Memory B cell (primary cell): Measurements from ENCODE around the gene ZXDC.

ENCODE experiments used
- ATAC-seq: fragments of 150-1000 bp; cut with Tn5 transposase; 2 replicates; pipeline ENCODE4 v1.10.0; 2021; ENCODE audit warnings: low read depth, mild to moderate bottlenecking, moderate library complexity
- DNase-seq, 2 donors: peaks; one replicate each; pipeline ENCODE4 v3.0.0; 2022; ENCODE audit warnings: low spot score in 2 of 2
- H3K27ac Mint-ChIP-seq: one replicate; pipeline ENCODE4 v1.8.0; 2022; ENCODE audit warnings: mild to moderate bottlenecking, moderate library complexity, mixed read lengths
- H3K27me3 Mint-ChIP-seq: one replicate; pipeline ENCODE4 v1.8.0; 2022; ENCODE audit warnings: mixed read lengths
- H3K36me3 Mint-ChIP-seq: one replicate; pipeline ENCODE4 v1.8.0; 2022; ENCODE audit warnings: mild to moderate bottlenecking, mixed read lengths
- H3K4me1 Mint-ChIP-seq: one replicate; pipeline ENCODE4 v1.8.0; 2022; ENCODE audit warnings: mixed read lengths
- H3K4me3 Mint-ChIP-seq: one replicate; pipeline ENCODE4 v1.8.0; 2022; ENCODE audit warnings: mild to moderate bottlenecking, moderate library complexity, mixed read lengths
- H3K9me3 Mint-ChIP-seq: one replicate; pipeline ENCODE4 v1.8.0; 2022; ENCODE audit warnings: mixed read lengths

Gene ZXDC

DNA sequence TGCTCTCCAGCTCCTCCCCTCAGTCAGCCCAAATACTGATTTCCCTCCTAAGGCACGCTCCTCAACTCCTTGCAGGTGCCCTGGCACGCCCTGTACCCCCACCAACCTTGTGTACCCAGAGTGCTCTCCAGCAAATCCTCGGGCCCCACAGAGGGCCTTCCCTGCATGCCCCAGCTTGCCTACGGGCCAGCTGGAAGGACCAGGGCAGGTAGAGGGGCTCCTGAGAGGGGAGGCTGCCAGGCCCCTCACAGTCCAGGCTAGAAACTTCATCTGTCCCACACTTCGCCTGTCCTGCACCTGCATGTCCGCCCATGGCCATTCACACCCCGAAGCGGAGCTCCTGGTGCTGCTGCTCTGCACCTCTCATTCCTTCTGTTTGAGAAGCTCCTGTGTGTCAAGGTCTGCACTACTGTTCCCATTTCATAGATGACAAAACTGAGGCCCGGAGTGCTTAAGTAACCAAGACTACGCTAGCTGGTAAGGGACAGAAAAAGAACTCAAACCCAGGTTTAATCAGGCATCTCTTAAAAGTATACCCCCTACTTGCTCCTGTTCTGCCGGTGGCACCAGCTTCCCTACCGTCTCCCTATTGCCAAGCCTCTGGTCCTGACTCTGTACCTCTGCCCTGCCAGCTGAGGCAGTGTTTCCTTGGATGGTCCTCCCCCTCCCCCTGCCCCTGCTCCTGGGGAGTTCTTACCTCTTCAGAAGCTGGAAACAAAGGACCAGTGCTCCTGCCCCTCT, 35.6 kb downstream of the ZXDC start:
- DNase-seq (no peak), ATAC-seq (no peak)
- no peak overlapping the region for H3K4me3 Mint-ChIP-seq
- no peaks in the 10 kb centered on the region for H3K4me1 Mint-ChIP-seq
- peaks cover 32% of the 10 kb centered on the region for H3K36me3 Mint-ChIP-seq
- H3K9me3 Mint-ChIP-seq, result no peaks in the 10 kb centered on the region
- no peaks in the 10 kb centered on the region for H3K27me3 Mint-ChIP-seq
- no peak overlapping the region for H3K27ac Mint-ChIP-seq

- no peak overlapping the region for H3K27ac Mint-ChIP-seq
- no peaks in the 10 kb centered on the region for H3K27me3 Mint-ChIP-seq
- no peak overlapping the region for H3K4me3 Mint-ChIP-seq
- peaks cover 2% of the 10 kb centered on the region for H3K4me1 Mint-ChIP-seq
- peaks cover 35% of the 10 kb centered on the region for H3K36me3 Mint-ChIP-seq
- no peak for DNase-seq
- H3K9me3 Mint-ChIP-seq, result no peaks in the 10 kb centered on the region
- ATAC-seq, result no peak
These were observed 36.2 kb downstream of the ZXDC start for GRCh38 chr3:126439346-126439967.

DNA sequence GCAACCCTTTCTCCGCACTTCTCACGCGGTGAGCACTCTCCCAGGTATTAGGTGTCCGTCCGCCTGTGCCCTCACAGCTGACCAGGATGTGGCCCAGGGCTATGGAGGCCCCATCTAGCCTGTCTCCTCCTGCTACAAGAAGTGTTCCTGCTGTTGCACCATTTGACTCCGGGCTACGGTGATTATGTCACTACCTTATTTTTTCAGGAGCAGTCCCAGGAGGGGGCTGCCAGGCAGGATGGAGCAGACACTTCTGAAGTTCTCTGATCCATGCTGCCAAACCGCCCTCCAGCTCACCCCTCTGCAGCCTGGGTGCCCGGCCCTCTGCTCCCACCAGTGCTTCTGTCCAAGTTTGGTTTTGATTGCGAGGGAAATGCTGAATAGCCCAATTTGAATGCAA, 36.9 kb downstream of the ZXDC start:
- Mint-ChIP-seq H3K4me1 (peaks cover 2% of the 10 kb centered on the region), H3K27ac (no peak overlapping the region)

DNA sequence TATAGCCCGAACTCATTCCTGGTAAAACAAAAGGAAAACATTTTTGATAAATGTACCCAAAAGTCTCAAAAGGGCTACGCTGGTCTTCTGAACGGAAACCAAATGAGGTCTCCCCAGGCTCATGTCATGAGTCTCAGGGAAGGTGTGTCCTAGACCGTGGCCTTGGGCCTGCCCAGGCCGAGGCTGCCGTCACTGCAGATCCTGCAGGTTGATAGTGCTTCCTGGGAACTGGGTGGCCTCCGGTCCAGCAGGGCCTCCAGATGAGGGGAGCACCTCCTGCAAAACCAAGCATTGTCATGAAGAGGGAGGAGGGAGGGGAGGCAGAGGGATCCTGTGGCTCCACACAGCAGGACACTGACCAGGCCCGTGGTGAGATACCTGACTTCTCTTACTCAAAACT, 37.5 kb downstream of the ZXDC start:
- Mint-ChIP-seq H3K4me3 (no peak overlapping the region), H3K9me3 (no peaks in the 10 kb centered on the region), H3K27ac (no peak overlapping the region), H3K27me3 (no peaks in the 10 kb centered on the region), H3K36me3 (peaks cover 41% of the 10 kb centered on the region), H3K4me1 (peaks cover 2% of the 10 kb centered on the region)
- ATAC-seq (no peak), DNase-seq (no peak)

More for the DNA sequence above, 36.9 kb downstream of the ZXDC start:
- Mint-ChIP-seq H3K27me3 (no peaks in the 10 kb centered on the region), H3K4me3 (no peak overlapping the region), H3K9me3 (no peaks in the 10 kb centered on the region), H3K36me3 (peaks cover 38% of the 10 kb centered on the region)
- ATAC-seq (no peak), DNase-seq (no peak)

DNA sequence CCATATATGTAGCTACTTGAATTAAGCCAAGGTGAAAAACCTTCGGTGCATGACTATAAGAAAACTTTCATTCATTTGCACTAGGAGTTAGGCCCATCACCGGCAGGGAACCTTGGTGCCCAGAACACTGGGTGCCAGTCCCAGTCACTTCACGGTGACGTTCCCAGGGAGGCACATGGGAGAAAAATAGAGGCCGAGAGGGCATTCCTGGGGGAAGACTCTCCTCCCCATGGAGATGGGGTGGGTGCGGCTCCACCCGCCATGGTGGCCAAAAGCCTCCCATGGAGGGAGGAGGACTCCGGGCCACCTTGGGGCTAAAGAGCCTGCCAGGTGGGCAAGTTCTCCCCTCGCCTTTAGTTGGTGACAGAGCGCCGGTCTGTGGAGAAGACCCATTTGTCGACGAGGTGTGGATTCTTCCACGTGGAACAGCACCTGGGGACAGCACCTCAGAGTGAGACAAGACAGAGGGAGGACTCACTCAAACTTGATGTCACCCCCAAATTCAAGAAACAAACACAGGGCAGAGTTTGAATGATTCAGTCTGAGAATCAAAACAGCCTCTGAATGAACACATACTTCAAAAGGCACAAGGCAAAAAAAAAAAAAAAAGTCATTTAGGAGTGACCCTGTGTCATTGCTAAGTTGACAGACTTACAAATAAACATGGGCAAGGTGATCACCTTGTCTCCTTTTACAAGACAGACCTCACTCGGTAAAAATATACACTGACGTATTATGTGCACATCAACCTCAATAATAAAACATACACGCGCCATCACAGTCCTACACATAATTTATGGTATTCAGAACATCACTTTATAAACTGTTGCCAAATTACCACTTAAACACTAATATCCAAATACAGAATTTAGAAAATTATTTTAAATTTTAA, 38.6 kb downstream of the ZXDC start:
- no peak for DNase-seq
- no peak for ATAC-seq
- Mint-ChIP-seq H3K4me3 (no peak overlapping the region), H3K36me3 (peaks cover 41% of the 10 kb centered on the region), H3K4me1 (peaks cover 2% of the 10 kb centered on the region), H3K9me3 (no peaks in the 10 kb centered on the region), H3K27ac (no peak overlapping the region), H3K27me3 (no peaks in the 10 kb centered on the region)

- Mint-ChIP-seq H3K4me3 (no peak overlapping the region), H3K9me3 (no peaks in the 10 kb centered on the region), H3K27ac (no peak overlapping the region), H3K36me3 (peaks cover 36% of the 10 kb centered on the region), H3K4me1 (peaks cover 2% of the 10 kb centered on the region), H3K27me3 (no peaks in the 10 kb centered on the region)
- no peak for DNase-seq
- no peak for ATAC-seq
These were observed 40.0 kb downstream of the ZXDC start for GRCh38 chr3:126435456-126436315.

- Mint-ChIP-seq H3K27me3 (no peaks in the 10 kb centered on the region), H3K9me3 (no peaks in the 10 kb centered on the region), H3K27ac (no peak overlapping the region), H3K36me3 (peaks cover 35% of the 10 kb centered on the region), H3K4me1 (peaks cover 2% of the 10 kb centered on the region), H3K4me3 (no peak overlapping the region)
- ATAC-seq (no peak), DNase-seq (no peak)
These were observed 40.7 kb downstream of the ZXDC start for GRCh38 chr3:126434931-126435411.

GRCh38 chr3:126434264-126434590, 41.5 kb downstream of the ZXDC start:
- no peaks in the 10 kb centered on the region for H3K9me3 Mint-ChIP-seq
- DNase-seq, result no peak
- no peaks in the 10 kb centered on the region for H3K27me3 Mint-ChIP-seq
- no peak overlapping the region for H3K4me3 Mint-ChIP-seq
- no peak overlapping the region for H3K27ac Mint-ChIP-seq
- no peak for ATAC-seq
- H3K36me3 Mint-ChIP-seq, result peaks cover 32% of the 10 kb centered on the region
- peaks cover 2% of the 10 kb centered on the region for H3K4me1 Mint-ChIP-seq

DNA sequence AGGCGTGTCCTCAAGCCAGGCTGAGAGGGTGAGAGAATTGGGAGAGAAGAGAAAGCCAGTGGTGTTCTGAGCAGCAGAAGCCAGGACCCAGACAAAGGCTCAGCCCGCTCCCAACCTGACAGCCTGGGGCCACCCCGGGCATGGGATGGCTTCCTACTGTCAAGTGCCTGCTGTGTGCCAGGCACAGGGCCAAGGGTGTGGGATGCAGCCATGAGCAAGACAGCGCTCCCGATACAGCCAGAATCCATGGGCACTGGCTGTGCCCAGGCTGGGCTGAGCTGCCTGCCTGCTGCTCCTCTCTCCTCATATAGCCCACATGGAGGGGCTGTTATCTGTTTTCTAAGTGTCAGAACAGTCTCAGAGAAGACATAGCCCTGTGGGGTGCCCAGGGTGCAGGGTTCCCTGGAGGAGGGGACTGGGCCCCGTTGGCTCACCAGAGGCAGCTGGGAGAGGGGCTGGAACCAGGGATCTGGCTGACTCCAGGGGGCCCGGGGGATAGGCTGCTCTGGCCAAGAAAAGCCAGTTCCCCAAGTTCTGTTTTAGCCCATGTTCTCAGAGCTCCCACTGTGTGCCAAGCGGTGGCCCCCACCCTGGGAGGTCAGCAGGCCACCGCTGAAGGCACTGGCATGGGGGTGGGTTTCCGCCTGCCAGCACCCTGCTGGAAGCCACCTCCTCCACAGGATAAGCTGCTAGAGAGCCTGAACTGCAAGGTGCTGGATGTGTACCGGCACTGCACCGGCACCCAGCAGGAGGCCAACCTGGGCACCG, 42.0 kb downstream of the ZXDC start:
- H3K27ac Mint-ChIP-seq, result no peak overlapping the region
- no peaks in the 10 kb centered on the region for H3K27me3 Mint-ChIP-seq
- ATAC-seq, result no peak
- no peaks in the 10 kb centered on the region for H3K9me3 Mint-ChIP-seq
- DNase-seq, result no peak
- peaks cover 30% of the 10 kb centered on the region for H3K36me3 Mint-ChIP-seq
- peaks cover 2% of the 10 kb centered on the region for H3K4me1 Mint-ChIP-seq
- no peak overlapping the region for H3K4me3 Mint-ChIP-seq

DNA sequence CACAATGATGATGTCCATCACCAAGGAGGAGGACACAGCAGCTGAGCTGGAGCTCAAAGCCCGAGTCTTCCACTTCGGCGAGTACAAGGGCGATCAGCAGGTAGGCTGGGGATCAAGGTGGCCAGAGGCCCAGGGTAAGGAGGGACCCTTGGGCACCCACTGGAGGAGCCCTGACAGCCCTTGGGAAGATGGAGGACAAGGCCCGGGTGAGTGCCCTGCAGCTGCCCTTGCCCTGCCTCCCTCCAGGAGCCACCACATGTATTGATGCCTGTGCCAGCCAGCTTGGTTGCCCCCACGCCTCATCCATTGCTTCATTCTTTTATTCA, 42.6 kb downstream of the ZXDC start:
- H3K27ac Mint-ChIP-seq, result no peak overlapping the region
- no peaks in the 10 kb centered on the region for H3K27me3 Mint-ChIP-seq
- ATAC-seq (no peak), DNase-seq (no peak)
- no peaks in the 10 kb centered on the region for H3K9me3 Mint-ChIP-seq
- H3K36me3 Mint-ChIP-seq, result peaks cover 27% of the 10 kb centered on the region
- peaks cover 2% of the 10 kb centered on the region for H3K4me1 Mint-ChIP-seq
- no peak overlapping the region for H3K4me3 Mint-ChIP-seq

- Mint-ChIP-seq H3K9me3 (peaks cover 2% of the 10 kb centered on the region), H3K36me3 (peaks cover 24% of the 10 kb centered on the region), H3K4me1 (peaks cover 2% of the 10 kb centered on the region), H3K27ac (no peak overlapping the region), H3K4me3 (no peak overlapping the region), H3K27me3 (no peaks in the 10 kb centered on the region)
- no peak for DNase-seq
- no peak for ATAC-seq
These were observed 43.2 kb downstream of the ZXDC start for GRCh38 chr3:126432361-126433104.

GRCh38 chr3:126431103-126431534, 44.6 kb downstream of the ZXDC start:
- ATAC-seq, result no peak
- H3K27ac Mint-ChIP-seq, result no peak overlapping the region
- H3K27me3 Mint-ChIP-seq, result no peaks in the 10 kb centered on the region
- peaks cover 4% of the 10 kb centered on the region for H3K9me3 Mint-ChIP-seq
- H3K36me3 Mint-ChIP-seq, result peaks cover 15% of the 10 kb centered on the region
- DNase-seq, result no peak
- no peak overlapping the region for H3K4me3 Mint-ChIP-seq
- H3K4me1 Mint-ChIP-seq, result peaks cover 2% of the 10 kb centered on the region
